ENCODE results near the gene STUM. TPM values are rescaled to one million over a fixed set of nuclear protein-coding genes. Genes with fewer than 3 reads are reported as not detected.
"Not testable (repeated sequence)": the region's sequence is repeated elsewhere in the genome, so short reads cannot be mapped to it uniquely, and the experiment has no call there.

The STUM gene
- total RNA-seq, 1 donor from 2014 or later: 2.8 TPM

- no peak for DNase-seq (ENCODE audit: low spot score)
These were observed 55.4 kb downstream of the STUM start for GRCh38 chr1:226603858-226604559.

DNA sequence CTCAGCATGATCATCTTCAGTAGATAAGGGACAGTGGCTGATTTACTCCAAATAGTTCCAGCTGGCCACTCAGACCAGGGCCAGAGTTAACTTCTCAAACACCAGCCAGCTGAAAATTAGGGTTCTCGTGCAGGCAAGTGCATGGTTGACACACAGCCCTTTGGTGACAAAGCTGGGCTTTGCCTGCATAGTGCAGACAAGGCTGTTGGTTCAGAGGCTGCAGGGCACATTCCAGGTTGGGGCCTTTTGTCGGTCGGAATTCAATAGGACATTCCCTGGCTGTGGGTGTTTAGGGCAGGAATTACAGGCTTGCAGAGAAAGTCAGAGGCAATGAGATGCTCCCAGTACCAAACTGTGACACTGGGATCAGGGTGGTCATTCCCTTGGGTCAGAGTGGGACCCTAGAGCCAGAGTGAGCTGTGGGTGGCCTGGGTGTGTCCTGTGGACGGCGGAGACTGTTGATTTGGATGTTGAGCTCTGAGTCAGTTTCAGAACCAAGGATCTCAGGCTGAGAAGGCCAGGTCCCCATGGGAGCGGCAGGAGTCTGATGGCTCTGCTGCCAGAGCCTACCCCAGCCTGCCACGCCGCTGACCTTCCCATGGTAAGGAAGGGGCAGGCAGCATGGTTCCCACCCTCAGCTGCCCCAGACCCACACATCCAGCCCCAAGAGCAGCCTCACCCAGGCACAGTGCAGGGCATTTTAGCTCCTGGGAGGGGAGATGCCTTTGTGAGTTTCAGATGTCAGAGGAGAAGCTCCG, 56.2 kb downstream of the STUM start:
- no peak for DNase-seq (ENCODE audit: low spot score)

GRCh38 chr1:226605318-226605950, 56.9 kb downstream of the STUM start:
- DNase-seq (ENCODE audit: low spot score): no peak

DNA sequence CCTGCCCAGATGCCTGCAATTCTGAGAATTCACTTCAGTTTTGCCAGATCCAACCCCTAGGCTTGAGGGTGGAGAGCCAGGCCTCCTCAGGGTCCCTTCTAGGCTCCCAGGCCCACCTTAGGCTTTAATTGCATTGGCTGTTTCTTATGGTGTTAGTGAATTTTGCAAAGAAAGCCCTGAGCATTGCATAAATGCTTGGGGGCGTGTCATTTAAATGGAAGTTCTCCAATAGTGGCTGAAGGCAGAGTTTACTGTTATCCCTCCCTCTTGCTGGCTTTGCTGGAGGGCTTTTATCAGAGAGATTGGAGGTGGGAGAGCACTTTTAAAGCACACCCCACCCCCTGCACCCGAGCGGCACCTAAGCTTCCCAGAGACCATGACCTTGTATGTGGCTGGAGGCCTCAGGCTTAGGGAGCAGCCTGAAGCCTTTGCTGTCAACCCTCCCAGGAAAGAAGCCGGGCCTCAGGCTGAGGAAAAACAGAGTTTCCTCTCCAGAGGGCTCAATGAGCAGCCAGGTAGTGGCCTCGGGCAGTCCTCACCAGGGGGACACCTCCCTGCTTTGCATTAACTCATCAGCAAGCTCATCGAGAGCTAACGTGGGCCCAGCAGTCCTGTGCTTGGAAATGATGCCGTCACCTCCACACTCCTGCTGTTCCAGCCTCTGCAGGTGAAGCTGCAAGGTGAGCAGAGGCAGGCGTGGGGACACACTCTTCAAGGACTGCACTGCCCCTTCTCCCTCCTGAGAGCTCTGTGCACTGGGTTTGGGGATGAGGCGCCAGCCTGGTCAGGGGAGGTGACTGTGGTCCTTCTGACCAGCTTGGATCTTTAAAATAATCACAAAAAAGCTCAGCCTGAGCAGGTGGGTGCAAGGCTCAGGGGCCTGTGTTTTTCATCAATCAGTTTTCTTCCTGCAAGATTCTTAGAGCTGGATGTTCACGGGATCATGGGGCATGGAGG, 58.0 kb downstream of the STUM start:
- DNase-seq (ENCODE audit: low spot score): no peak

DNA sequence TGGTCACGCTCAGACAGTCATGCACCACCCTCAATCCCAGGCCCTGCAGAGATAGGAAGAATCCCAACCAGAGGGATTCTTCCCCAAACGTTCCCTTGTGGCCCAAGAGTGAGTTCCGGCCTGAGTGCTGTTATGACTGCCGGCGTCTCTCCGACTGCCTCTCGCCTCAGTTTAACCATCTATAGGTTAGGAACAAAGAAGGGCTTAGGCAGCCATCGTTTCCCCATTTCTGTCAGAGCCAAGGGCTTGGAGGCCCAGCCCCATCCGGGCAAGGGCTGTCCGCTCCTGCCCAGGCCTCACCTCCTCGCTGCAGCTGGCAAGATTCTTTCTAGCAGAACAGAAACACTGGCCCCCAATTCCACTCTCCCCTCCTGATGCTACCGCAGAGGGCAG, 58.7 kb downstream of the STUM start:
- DNase-seq (ENCODE audit: low spot score): no peak

DNA sequence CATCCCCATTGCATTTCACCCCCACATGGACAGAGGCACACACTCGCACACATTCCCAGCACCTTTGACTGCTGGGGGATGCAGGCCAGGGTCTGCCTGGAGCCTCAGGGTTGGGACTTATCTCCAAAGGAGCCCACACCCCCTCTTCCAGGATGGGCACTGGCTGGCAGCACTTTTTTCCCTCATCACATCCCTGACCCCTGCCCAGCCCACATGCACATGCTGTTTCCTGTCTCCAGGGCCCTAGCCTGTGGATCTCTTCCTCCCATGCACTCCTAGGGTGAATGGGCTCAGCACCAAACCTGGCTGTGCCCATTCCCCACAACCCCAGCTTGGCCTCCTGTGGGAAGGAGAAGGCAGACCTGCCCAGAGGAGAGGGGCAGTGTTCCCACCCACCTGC, 59.3 kb downstream of the STUM start:
- no peak for DNase-seq (ENCODE audit: low spot score)

DNA sequence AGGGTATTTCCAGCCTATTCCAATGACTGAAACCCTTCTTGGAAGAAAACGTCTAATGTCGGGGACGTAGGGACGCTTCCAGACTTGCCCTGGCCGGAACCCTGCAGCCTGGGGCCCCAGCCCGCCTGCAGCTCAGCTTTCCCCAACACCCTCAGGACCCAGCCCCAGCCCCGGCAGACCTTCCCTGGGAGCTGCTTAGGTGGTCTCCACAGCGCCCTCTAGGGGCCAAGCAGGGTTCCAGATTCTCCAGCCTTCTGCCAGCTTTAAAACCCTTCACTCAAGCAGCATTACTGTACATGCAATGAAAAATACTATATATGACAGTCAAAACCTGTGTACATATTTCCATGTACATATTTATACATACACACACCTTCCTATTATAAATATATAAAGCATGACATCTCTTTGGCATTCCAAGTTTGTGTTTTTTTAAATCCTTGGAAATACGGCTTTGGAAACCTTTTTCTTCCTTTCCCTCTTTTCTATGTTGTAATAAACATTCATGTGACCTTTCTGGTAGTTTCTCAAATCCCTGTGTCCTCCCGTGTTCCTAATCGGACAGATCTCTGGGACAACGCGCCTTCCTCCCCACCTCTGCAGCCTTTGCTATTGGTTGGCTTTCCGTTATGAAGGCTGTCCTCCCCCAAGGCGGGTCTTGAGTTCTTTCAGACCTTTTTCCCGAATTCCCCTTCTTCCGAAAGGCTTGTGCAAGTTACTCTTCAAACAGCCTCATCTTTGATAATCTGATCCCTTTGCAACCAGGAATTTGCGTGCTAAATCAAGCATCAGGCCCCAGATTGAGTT, 60.3 kb downstream of the STUM start:
- no peak for DNase-seq (ENCODE audit: low spot score)

- no peak for DNase-seq (ENCODE audit: low spot score)
These were observed 61.4 kb downstream of the STUM start for GRCh38 chr1:226609836-226610455.

DNA sequence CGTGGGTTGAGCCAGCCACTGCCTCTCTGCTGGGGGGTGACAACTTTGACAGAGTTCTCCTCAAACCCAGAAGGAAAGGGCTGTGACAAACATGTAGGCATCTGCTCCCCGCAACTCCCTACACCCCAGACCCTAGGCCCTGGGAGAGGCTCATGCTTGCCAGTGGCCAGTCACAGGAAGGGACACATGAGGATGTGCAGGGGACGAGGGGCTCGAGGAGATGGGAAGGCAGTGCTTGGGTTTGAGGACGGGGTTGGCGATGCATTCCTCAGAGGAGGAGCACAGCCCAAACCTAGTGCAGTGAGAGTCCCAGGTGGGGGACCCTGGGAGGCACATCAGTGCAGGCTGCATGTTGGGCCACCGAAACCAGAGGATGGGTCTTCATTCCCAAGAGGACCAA, 62.1 kb downstream of the STUM start:
- DNase-seq (ENCODE audit: low spot score): no peak

- DNase-seq (ENCODE audit: low spot score): no peak
These were observed 62.7 kb downstream of the STUM start for GRCh38 chr1:226611301-226611700.

- DNase-seq (ENCODE audit: low spot score): not testable (repeated sequence)
These were observed 63.4 kb downstream of the STUM start for GRCh38 chr1:226611980-226612379.

DNA sequence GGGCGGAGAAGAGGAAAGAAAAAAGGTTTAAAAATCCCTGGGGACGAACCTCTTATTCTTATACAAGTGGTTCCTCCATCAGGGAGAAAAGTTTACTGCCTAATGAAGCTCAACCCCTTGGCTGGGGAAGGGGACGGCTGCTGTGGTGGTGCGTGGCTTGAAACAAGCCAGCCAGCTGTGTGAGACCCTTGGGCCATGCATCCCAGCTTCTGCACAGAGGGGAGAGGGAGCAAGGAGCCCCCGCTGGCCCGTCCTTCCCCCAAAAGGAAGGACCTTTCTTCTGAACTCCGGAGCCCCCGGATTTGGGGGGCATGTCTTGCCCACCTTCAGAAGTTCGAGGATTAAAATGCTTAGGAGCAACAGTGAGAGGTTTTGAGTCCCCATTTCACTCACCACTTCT, 67.3 kb downstream of the STUM start:
- no peak for DNase-seq (ENCODE audit: low spot score)

DNA sequence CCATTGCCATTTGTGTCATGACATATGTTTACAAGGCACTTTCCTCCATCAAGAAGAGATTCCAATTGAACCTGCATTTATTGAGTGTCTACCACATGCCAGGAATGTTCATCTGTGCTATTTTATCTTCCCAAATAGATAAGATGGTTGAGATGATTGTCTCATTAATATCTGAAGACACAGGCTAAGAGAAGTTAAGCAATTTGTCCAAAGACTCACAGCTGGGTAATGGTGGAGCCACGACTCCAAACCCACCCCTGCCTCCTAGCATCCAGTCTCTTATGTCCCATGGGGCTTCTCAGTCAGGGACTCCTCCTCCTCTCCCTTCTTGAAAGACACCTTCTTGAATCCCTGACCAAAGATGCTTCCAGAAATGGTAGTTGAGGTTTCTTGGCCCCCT, 68.1 kb downstream of the STUM start:
- no peak for DNase-seq (ENCODE audit: low spot score)

DNA sequence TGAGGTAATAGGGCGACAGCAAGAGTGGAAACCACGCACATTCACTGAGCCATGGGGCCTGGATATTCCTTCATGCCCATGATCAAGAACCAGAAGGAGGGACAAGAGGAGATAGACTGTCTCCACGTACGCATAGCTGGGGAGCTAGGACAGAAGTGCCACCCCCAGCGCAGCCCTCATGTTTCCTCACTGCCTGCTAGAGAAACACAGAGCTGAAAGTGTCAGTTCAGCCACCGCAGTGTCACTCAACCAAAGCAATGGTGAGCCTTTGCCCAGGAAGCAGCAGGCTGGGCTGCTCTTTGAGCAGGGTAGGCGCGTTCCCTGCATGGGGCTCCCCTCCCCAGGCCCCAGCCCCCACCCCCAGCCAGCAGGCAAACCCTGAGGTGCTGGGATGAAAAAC, 68.5 kb downstream of the STUM start:
- no peak for DNase-seq (ENCODE audit: low spot score)

DNA sequence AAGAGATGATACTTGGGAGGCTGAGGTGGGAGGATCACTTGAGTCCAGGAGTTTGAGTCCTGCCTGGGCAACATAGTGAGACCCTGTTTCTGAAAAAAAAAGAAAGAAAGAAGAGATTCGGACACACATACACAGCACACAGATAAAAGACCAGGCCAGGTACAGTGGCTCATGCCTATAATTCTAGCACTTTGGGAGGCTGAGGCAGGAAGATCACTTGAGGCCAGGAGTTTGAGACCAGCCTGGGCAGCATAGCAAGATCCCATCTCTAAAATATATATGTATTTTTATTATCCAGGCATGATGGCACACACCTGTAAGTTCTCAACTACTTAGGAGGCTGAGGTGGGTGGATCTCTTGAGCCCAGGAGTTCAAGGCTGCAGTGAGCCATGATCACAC, 69.2 kb downstream of the STUM start:
- not testable (repeated sequence) for DNase-seq (ENCODE audit: low spot score)

DNA sequence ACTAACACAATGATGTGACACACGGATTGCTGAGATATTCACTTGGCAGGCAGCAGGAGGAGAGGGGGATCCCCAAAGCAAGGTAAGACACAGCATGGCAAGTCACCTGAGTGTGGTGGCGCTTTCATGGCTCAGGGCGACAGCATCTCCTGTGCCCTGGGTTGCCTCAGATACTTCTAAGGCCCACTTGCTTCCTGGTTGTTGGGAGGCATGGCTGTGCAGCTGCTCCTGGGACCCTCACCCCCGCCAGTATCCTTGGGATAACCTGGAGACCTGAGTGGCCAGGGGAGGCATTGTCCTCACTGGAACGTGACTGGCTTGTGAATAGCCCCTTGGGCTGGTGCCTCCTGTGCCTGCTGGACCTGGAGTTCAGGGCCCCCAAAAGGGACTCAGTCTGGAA, 69.8 kb downstream of the STUM start:
- no peak for DNase-seq (ENCODE audit: low spot score)

DNA sequence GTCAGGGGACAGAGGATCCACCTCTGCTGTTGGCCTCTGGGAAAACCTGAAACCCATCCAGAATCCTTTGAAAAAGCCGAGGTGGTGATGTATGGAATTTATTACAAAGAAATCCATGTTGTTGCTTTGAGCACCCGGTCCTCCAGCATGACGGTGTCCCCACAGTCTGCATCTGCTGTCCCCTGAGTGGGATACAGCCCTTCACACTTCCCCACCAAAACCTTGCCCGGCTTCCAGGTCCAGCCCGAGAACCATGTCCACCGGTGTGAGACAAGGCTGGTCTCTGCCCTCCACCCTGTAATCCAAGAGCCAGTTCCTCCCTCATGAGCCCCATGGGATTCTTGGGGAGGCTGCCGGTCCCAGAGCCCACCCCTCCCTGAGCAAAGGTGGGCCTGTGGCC, 70.5 kb downstream of the STUM start:
- no peak for DNase-seq (ENCODE audit: low spot score)

GRCh38 chr1:226622012-226622411, 73.4 kb downstream of the STUM start:
- no peak for DNase-seq (ENCODE audit: low spot score)

DNA sequence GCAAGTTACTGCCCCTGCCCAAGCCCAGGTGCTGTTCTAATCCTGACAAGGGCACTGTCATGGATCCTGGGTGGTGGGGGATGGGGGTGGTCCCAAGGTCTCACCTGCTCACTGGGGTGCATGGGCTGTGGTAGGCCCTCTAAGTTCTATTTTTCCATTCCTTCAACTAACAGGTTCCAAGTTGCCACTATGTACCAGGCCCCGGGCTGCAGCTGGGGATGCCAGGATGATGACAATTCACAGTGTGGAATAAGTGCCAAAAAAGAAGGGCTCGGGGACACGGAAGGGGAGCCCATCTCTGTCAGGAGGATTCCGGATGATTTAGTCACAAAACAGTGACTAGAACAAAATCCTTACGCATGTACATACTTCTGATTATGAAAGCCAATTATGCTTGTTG, 76.0 kb downstream of the STUM start:
- no peak for DNase-seq (ENCODE audit: low spot score)

DNA sequence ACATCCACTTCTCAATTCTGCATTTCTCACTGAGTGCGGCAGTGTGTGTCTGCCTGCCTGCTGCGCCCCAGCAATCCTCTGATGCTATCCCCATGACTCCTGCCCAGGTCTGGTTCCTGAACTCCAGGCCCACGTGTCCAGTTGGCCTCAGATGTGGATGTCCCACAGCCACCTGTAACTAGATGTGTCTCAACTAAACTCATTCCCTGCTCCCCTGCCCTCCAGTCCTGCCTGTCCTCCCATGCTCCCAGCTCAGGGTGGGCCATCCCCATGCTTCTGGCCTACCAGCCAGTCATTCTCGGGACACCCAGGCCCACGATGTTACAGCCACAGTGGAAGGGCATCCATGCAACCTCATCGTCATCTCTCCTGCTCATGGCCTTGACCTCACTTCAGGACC, 76.8 kb downstream of the STUM start:
- DNase-seq (ENCODE audit: low spot score): no peak

Data from ureter (tissue), 1 donor.